ENCODE results near the gene CALML6. TPM values are rescaled to one million over a fixed set of nuclear protein-coding genes. Genes with fewer than 3 reads are reported as not detected.

The CALML6 gene
- total RNA-seq, 1 donor = 0.36 TPM

- H3K4me2 ChIP-seq (ENCODE audit: insufficient read depth, low read length) = no peak overlapping the region
- no peaks in the 10 kb centered on the region for H3K9me3 ChIP-seq (ENCODE audit: low read depth, low read length)
- no peaks in the 10 kb centered on the region for H3K4me1 ChIP-seq (ENCODE audit: insufficient read depth, low read length)
- no peak for TF ChIP-seq CTCF (IDR thresholded peaks at IDR 0.05; ENCODE audit: extremely low read depth, low read depth, low read length)
- no peaks in the 10 kb centered on the region for H3K79me2 ChIP-seq (ENCODE audit: insufficient read depth, low read length)
- H4K20me1 ChIP-seq (ENCODE audit: insufficient read depth, low read length) = no peaks in the 10 kb centered on the region
- H3K27me3 ChIP-seq (ENCODE audit: insufficient read depth, low read length) = peaks cover 5% of the 10 kb centered on the region
- no peak overlapping the region for H3K27ac ChIP-seq (ENCODE audit: low read depth, low read length)
- no peaks in the 10 kb centered on the region for H3K36me3 ChIP-seq (ENCODE audit: insufficient read depth, low read length)
- no peak overlapping the region for H2AFZ ChIP-seq (ENCODE audit: low read length)
- DNase-seq (ENCODE audit: insufficient read length, low spot score, missing footprints) = no peak
- no peak overlapping the region for H3K4me3 ChIP-seq (ENCODE audit: insufficient read depth, low read length)
These were observed 26.3 kb downstream of the CALML6 start for GRCh38 chr1:1941211-1941841.

- H4K20me1 ChIP-seq (ENCODE audit: insufficient read depth, low read length) = no peaks in the 10 kb centered on the region
- H3K79me2 ChIP-seq (ENCODE audit: insufficient read depth, low read length) = no peaks in the 10 kb centered on the region
- H3K4me2 ChIP-seq (ENCODE audit: insufficient read depth, low read length) = no peak overlapping the region
- no peak overlapping the region for H3K27ac ChIP-seq (ENCODE audit: low read depth, low read length)
- no peaks in the 10 kb centered on the region for H3K4me1 ChIP-seq (ENCODE audit: insufficient read depth, low read length)
- peaks cover 4% of the 10 kb centered on the region for H3K27me3 ChIP-seq (ENCODE audit: insufficient read depth, low read length)
- DNase-seq (ENCODE audit: insufficient read length, low spot score, missing footprints) = no peak
- H2AFZ ChIP-seq (ENCODE audit: low read length) = no peak overlapping the region
- no peaks in the 10 kb centered on the region for H3K36me3 ChIP-seq (ENCODE audit: insufficient read depth, low read length)
- no peak for TF ChIP-seq CTCF (IDR thresholded peaks at IDR 0.05; ENCODE audit: extremely low read depth, low read depth, low read length)
- no peaks in the 10 kb centered on the region for H3K9me3 ChIP-seq (ENCODE audit: low read depth, low read length)
- H3K4me3 ChIP-seq (ENCODE audit: insufficient read depth, low read length) = no peak overlapping the region
These were observed 27.1 kb downstream of the CALML6 start for GRCh38 chr1:1941868-1942752.

GRCh38 chr1:1942753-1943656, 27.9 kb downstream of the CALML6 start:
- no peak overlapping the region for H3K4me2 ChIP-seq (ENCODE audit: insufficient read depth, low read length)
- H3K4me3 ChIP-seq (ENCODE audit: insufficient read depth, low read length) = no peak overlapping the region
- H4K20me1 ChIP-seq (ENCODE audit: insufficient read depth, low read length) = no peaks in the 10 kb centered on the region
- DNase-seq (ENCODE audit: insufficient read length, low spot score, missing footprints) = no peak
- H3K9me3 ChIP-seq (ENCODE audit: low read depth, low read length) = no peaks in the 10 kb centered on the region
- no peak overlapping the region for H3K27ac ChIP-seq (ENCODE audit: low read depth, low read length)
- H3K4me1 ChIP-seq (ENCODE audit: insufficient read depth, low read length) = no peaks in the 10 kb centered on the region
- H3K36me3 ChIP-seq (ENCODE audit: insufficient read depth, low read length) = no peaks in the 10 kb centered on the region
- H3K79me2 ChIP-seq (ENCODE audit: insufficient read depth, low read length) = no peaks in the 10 kb centered on the region
- no peak for TF ChIP-seq CTCF (IDR thresholded peaks at IDR 0.05; ENCODE audit: extremely low read depth, low read depth, low read length)
- H3K27me3 ChIP-seq (ENCODE audit: insufficient read depth, low read length) = peaks cover 2% of the 10 kb centered on the region
- no peak overlapping the region for H2AFZ ChIP-seq (ENCODE audit: low read length)
